WTC11 (cell line): ENCODE measurements around the gene MKX. TPM values are rescaled to one million over a fixed set of nuclear protein-coding genes. Genes with fewer than 3 reads are reported as not detected.

Experiments used
- ATAC-seq: fragments of 200-7000 bp; cut with Tn5 transposase; 2 replicates; pipeline ENCODE4 v1.10.0; 2021; ENCODE audit warnings: mild to moderate bottlenecking, moderate library complexity
- CTCF ChIA-PET: fragments of 300-600 bp; sonication (Branson Sonifier 250); formaldehyde crosslinking; loops from one replicate; lab custom pipeline; 2021; ENCODE audit warnings: antibody characterized with exemption; lab: Charles Lee
- POLR2A ChIA-PET: fragments of 350-600 bp; sonication (Branson Sonifier 250); formaldehyde crosslinking; loops from one replicate; lab custom pipeline; 2021; ENCODE audit warnings: antibody characterized with exemption; lab: Charles Lee
- DNase-seq: peaks from one replicate; pipeline ENCODE4 v3.0.0; 2021; ENCODE audit warnings: low spot score
- H3K27ac Mint-ChIP-seq: 2 replicates; pipeline ENCODE4 v1.8.0; 2021; ENCODE audit warnings: mixed read lengths
- H3K27me3 Mint-ChIP-seq: 2 replicates; pipeline ENCODE4 v1.8.0; 2021; ENCODE audit warnings: low read depth, mild to moderate bottlenecking, moderate library complexity, mixed read lengths
- H3K36me3 Mint-ChIP-seq: 2 replicates; pipeline ENCODE4 v1.8.0; 2021; ENCODE audit warnings: mixed read lengths
- H3K4me1 Mint-ChIP-seq: 2 replicates; pipeline ENCODE4 v1.8.0; 2022; ENCODE audit warnings: mixed read lengths
- H3K4me3 Mint-ChIP-seq: 2 replicates; pipeline ENCODE4 v1.8.0; 2021; ENCODE audit warnings: mild to moderate bottlenecking, moderate library complexity, mixed read lengths
- H3K9me3 Mint-ChIP-seq: 2 replicates; pipeline ENCODE4 v1.8.0; 2021; ENCODE audit warnings: mixed read lengths
- CREB1 ChIP-seq: sonication (generic); formaldehyde crosslinking; IDR thresholded peaks from 2 replicates; pipeline ENCODE4 v1.8.0; 2023; ENCODE audit warnings: mild to moderate bottlenecking, missing genetic modification reagents
- E2F5 ChIP-seq: sonication (generic); formaldehyde crosslinking; IDR thresholded peaks from 2 replicates; pipeline ENCODE4 v1.8.1; 2022; ENCODE audit warnings: mild to moderate bottlenecking, moderate library complexity, missing genetic modification reagents
- ERG ChIP-seq: fragments of 250-450 bp; sonication (Bioruptor Pico); IDR thresholded peaks from 2 replicates; pipeline ENCODE4 v1.8.0; 2021; ENCODE audit warnings: mild to moderate bottlenecking
- FOXP4 ChIP-seq: sonication (generic); formaldehyde crosslinking; IDR thresholded peaks from 2 replicates; pipeline ENCODE4 v1.8.0; 2022; ENCODE audit warnings: mild to moderate bottlenecking, missing genetic modification reagents
- HMGA2 ChIP-seq: fragments of 250-450 bp; sonication (Bioruptor Pico); IDR thresholded peaks from 2 replicates; pipeline ENCODE4 v1.4.0; 2021; ENCODE audit warnings: mild to moderate bottlenecking, moderate library complexity
- IRF2 ChIP-seq: sonication (generic); formaldehyde crosslinking; IDR thresholded peaks from 2 replicates; pipeline ENCODE4 v1.8.0; 2022; ENCODE audit warnings: low read depth, missing genetic modification reagents, borderline replicate concordance
- JUN ChIP-seq: sonication (generic); formaldehyde crosslinking; IDR thresholded peaks from 2 replicates; pipeline ENCODE4 v1.8.0; 2023; ENCODE audit warnings: mild to moderate bottlenecking, missing genetic modification reagents
- KAT7 ChIP-seq: sonication (generic); formaldehyde crosslinking; IDR thresholded peaks from 2 replicates; pipeline ENCODE4 v1.8.1; 2023; ENCODE audit warnings: missing genetic modification reagents, mild to moderate bottlenecking, borderline replicate concordance
- MAX ChIP-seq: sonication (generic); formaldehyde crosslinking; IDR thresholded peaks from 2 replicates; pipeline ENCODE4 v1.8.0; 2022; ENCODE audit warnings: mild to moderate bottlenecking, missing genetic modification reagents
- MXD4 ChIP-seq: fragments of 250-450 bp; sonication (Bioruptor Pico); IDR thresholded peaks from 2 replicates; pipeline ENCODE4 v1.8.0; 2021; ENCODE audit warnings: mild to moderate bottlenecking, moderate library complexity, borderline replicate concordance
- NFYB ChIP-seq: sonication (generic); formaldehyde crosslinking; conservative IDR thresholded peaks from 2 replicates; pipeline ENCODE4 v1.8.0; 2022; ENCODE audit warnings: low read depth, missing genetic modification reagents
- PREB ChIP-seq: sonication (generic); formaldehyde crosslinking; IDR thresholded peaks from 2 replicates; pipeline ENCODE4 v1.8.1; 2022; ENCODE audit warnings: mild to moderate bottlenecking, missing genetic modification reagents, moderate library complexity, borderline replicate concordance
- ZNF121 ChIP-seq: sonication (generic); formaldehyde crosslinking; IDR thresholded peaks from 2 replicates; pipeline ENCODE4 v1.8.0; 2023; ENCODE audit warnings: missing genetic modification reagents
- ZNF396 ChIP-seq: fragments of 250-450 bp; sonication (Bioruptor Pico); IDR thresholded peaks from 2 replicates; pipeline ENCODE4 v1.8.0; 2021; ENCODE audit warnings: mild to moderate bottlenecking, moderate library complexity, borderline replicate concordance
- ZSCAN18 ChIP-seq: fragments of 250-450 bp; sonication (Bioruptor Pico); IDR thresholded peaks from 2 replicates; pipeline ENCODE4 v2.1.2; 2022; ENCODE audit warnings: mild to moderate bottlenecking, moderate library complexity
- total RNA-seq: library from RNA; stranded (reverse); gene quantifications from 3 replicates; pipeline ENCODE4 v1.2.3, GENCODE V29; 2021
- TF ChIP-seq, protein P1 (sequence below): fragments of 250-450 bp; sonication (Bioruptor Pico); IDR thresholded peaks from 2 replicates; pipeline ENCODE4 v1.9.0; 2021; ENCODE audit warnings: mild to moderate bottlenecking

MKX gene
- total RNA-seq, 1 experiment from 2014 or later, result 1.2 TPM

DNA sequence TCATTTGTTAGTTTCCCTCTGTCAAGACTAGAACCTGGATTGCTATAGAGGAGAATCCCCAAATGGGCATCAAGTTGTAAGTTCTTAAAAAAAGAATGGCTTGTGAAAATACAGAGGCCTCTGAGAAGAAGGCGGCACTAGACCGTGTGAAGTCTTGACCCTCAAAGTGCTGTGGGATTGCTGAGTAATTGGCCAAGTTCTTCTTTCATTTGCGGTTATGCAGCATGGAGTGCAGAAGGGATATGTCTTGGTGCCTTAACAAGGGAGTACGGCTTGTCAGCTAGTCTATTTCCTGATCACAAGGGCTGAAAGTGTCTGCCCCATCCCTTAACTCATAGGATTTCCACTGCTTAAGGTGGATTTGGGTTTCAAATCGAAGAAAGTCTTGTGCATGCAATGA, 81.2 kb downstream of the MKX start (continued):
- TF ChIP-seq ERG (CRISPR knock-in tag) (no peak), NFYB (CRISPR knock-in tag) (no peak), CREB1 (CRISPR knock-in tag) (no peak), MAX (no peak)
- TF ChIP-seq, protein P1, sequence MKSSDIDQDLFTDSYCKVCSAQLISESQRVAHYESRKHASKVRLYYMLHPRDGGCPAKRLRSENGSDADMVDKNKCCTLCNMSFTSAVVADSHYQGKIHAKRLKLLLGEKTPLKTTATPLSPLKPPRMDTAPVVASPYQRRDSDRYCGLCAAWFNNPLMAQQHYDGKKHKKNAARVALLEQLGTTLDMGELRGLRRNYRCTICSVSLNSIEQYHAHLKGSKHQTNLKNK (CRISPR knock-in tag), result no peak

- H3K4me1 Mint-ChIP-seq, result peaks cover 14% of the 10 kb centered on the region
- TF ChIP-seq KAT7 (CRISPR knock-in tag) (no peak), FOXP4 (CRISPR knock-in tag) (no peak), IRF2 (no peak), HMGA2 (CRISPR knock-in tag) (no peak), E2F5 (CRISPR knock-in tag) (no peak), ZSCAN18 (CRISPR knock-in tag) (no peak), ZNF121 (CRISPR knock-in tag) (no peak), ZNF396 (CRISPR knock-in tag) (no peak), PREB (no peak)
- no peaks in the 10 kb centered on the region for H3K27me3 Mint-ChIP-seq
- no peaks in the 10 kb centered on the region for H3K36me3 Mint-ChIP-seq
- no peak overlapping the region for H3K4me3 Mint-ChIP-seq
- ATAC-seq, result no peak
- DNase-seq, result no peak
- ChIA-PET POLR2A (no interaction called here), CTCF (no interaction called here)
- no peak overlapping the region for H3K27ac Mint-ChIP-seq
- H3K9me3 Mint-ChIP-seq, result peaks cover 4% of the 10 kb centered on the region
Observed at GRCh38 chr10:27663621-27664020, 82.0 kb downstream of the MKX start.

DNA sequence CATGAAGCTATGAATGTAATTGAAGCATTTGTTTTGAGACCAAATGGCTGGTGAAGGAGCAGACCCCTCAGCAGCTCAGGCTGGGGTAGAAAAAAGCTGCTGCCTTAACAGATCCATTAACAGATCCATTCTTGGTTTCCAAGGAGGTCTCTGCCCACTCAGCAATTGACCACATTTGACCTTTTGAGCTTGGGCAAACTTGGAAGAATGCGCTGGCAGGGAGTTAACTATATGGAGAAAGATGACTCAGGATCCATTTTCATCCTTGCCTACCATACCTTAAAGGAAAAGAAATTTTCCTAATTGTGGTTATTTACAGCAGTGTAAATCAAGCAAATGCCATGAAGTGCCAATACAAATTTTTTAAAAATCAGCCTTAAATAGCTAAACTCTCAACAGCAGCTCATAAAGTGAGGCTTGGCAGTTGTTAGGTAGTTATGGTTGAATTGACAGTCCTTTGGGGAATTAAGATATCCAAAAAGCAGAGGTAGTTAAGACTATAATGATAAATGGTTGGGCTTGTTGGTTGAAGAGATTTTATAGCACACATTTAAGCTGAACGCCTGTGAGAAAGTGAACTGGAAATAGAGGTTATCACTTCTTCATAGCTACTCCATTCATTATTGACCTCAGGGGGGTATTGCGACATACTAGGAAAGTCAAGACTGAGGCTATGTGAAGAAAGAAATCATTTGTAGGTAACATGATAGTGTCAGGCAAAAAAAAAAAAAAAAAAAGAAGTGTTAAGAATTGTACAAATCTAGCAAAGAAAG, 83.9 kb downstream of the MKX start:
- CTCF ChIA-PET, result interaction anchor here (0.5 to 1.9 kb wide), 2 partner anchors 102 to 104 kb away, joined by 3 to 4 read pairs; no protein-coding TSS in a partner anchor
- peaks cover 24% of the 10 kb centered on the region for H3K4me1 Mint-ChIP-seq
- H3K27ac Mint-ChIP-seq, result no peak overlapping the region
- DNase-seq (no peak), ATAC-seq (no peak)
- H3K36me3 Mint-ChIP-seq, result no peaks in the 10 kb centered on the region
- H3K4me3 Mint-ChIP-seq, result no peak overlapping the region
- POLR2A ChIA-PET, result interaction anchor here (0.5 kb wide), 1 partner anchor 147 kb away, joined by 3 read pairs; no protein-coding TSS in a partner anchor
- peaks cover 3% of the 10 kb centered on the region for H3K9me3 Mint-ChIP-seq
- no peaks in the 10 kb centered on the region for H3K27me3 Mint-ChIP-seq
- no peak for TF ChIP-seq JUN (CRISPR knock-in tag)
- TF ChIP-seq MXD4, result no peak
